ENCODE results near the gene UQCRQ.

UQCRQ gene

DNA sequence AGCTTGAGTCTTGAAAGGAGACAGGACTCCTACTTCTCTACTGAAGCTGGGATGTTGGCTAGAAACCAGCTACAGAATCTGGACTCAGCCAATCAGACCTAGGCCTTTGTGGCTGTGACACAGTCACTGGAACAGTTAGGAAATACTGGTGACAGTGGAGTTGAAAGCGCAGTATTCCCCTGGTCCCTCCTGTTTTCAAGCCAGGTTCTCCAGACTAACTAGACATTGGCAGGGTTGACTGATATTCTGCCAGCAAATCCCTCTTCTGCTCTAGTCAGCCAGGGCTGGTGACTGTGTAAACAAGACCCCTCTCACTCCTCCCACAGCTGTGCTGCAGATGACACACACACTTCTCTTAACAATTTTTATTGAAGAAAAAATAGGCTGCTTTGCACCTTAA lies 44.7 kb upstream of the UQCRQ start:
- no peaks in the 10 kb centered on the region for H3K9me3 ChIP-seq
- TF ChIP-seq, protein P1, sequence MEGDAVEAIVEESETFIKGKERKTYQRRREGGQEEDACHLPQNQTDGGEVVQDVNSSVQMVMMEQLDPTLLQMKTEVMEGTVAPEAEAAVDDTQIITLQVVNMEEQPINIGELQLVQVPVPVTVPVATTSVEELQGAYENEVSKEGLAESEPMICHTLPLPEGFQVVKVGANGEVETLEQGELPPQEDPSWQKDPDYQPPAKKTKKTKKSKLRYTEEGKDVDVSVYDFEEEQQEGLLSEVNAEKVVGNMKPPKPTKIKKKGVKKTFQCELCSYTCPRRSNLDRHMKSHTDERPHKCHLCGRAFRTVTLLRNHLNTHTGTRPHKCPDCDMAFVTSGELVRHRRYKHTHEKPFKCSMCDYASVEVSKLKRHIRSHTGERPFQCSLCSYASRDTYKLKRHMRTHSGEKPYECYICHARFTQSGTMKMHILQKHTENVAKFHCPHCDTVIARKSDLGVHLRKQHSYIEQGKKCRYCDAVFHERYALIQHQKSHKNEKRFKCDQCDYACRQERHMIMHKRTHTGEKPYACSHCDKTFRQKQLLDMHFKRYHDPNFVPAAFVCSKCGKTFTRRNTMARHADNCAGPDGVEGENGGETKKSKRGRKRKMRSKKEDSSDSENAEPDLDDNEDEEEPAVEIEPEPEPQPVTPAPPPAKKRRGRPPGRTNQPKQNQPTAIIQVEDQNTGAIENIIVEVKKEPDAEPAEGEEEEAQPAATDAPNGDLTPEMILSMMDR (IDR thresholded peaks at IDR 0.05), result no peak
- intact Hi-C loops (cut with DNase I; ENCODE audit: low total_unique reads), result no loop called here
- no peak overlapping the region for H3K4me3 ChIP-seq
- peaks cover 0 to 7% of the 10 kb centered on the region in 2 donors for H3K27me3 ChIP-seq
- H3K27ac ChIP-seq, result no peak overlapping the region
- peaks cover 0 to 14% (median 0%) of the 10 kb centered on the region in 3 donors for H3K36me3 ChIP-seq
- H3K4me1 ChIP-seq, result peaks cover 0 to 24% (median 18%) of the 10 kb centered on the region in 4 donors
- no peak for DNase-seq

DNA sequence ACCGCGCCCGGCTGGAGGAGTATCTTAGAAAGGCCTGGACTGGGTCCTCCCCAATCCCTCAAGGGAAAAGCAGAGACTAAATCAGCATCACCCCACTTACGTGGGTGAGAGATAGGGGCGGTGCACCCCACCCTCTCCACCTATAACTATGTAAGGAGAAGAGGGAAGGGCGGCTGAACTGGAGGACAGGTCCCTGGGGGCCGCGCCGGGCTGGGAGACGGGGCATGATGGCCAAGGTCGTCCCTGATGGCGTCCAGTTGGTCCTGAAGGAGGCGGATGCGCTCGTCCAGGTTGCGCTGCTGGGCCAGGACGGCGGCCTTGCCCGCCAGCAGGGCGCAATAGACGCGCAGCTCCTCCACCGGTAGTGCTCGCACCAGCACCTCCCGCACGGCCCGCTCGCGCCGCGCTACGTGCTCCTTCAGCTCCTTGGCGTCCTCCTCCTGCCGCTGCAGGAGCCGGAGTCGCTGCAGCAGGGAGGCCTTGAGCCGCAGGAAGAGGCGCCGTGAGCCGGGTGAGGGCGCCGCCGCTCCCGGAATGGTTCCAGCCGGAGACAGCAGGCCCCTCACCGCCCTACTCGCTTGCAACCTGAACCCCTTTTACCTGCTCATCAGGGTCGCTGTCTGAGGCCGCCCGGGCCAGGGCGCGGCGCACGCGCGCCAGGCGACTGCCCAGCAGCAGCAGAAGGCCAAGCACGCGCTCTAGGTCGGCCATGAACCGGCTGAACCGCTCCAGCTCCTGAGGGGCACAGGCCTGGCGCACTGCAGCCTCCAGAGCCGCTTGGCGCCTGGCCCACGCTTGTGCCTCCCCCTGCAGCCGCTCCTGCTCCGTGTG lies 43.6 kb upstream of the UQCRQ start:
- no peak for DNase-seq
- H3K4me1 ChIP-seq, result peaks cover 0 to 26% (median 18%) of the 10 kb centered on the region in 4 donors
- no peaks in the 10 kb centered on the region for H3K9me3 ChIP-seq
- no peak overlapping the region for H3K27ac ChIP-seq
- peaks cover 0 to 14% (median 0%) of the 10 kb centered on the region in 3 donors for H3K36me3 ChIP-seq
- H3K4me3 ChIP-seq, result peak overlapping the region; percentile 33 to 51
- TF ChIP-seq, protein P1 (IDR thresholded peaks at IDR 0.05), result no peak
- intact Hi-C loops (cut with DNase I; ENCODE audit: low total_unique reads), result no loop called here
- peaks cover 0 to 7% of the 10 kb centered on the region in 2 donors for H3K27me3 ChIP-seq

DNA sequence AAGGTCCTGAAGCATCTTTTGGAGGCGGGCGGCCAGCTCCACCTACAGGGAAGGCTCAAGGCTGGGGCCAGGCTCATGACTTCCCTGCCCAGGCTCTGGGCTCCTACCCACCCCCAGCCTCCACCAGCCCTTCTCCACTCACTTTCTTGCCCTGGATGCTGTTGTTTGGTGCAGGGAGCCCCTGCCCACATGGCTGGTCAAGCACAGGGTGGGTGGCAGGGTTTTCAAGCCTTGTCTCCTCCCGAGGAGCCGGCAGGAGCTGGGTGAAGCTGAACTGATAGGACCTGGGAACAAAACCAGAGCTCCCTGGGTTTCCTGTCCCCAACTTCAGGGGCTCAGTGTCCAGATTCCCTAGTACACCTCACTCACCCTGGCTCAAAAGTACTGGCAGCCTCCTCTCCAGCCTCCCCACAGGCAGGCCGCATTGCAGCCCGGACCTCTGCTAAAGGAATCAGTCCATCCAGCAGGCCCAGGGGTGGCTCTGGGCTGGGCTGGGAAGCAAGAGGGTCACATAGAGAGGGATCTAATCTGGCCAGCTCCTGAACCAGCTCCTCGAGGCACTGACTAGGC lies 42.9 kb upstream of the UQCRQ start:
- peaks cover 0 to 14% (median 0%) of the 10 kb centered on the region in 3 donors for H3K36me3 ChIP-seq
- TF ChIP-seq, protein P1 (IDR thresholded peaks at IDR 0.05), result no peak
- intact Hi-C loops (cut with DNase I; ENCODE audit: low total_unique reads), result no loop called here
- peak overlapping the region; percentile 33 to 51 for H3K4me3 ChIP-seq
- no peak overlapping the region for H3K27ac ChIP-seq
- peaks cover 0 to 26% (median 18%) of the 10 kb centered on the region in 4 donors for H3K4me1 ChIP-seq
- H3K27me3 ChIP-seq, result peaks cover 0 to 7% of the 10 kb centered on the region in 2 donors
- DNase-seq, result no peak
- no peaks in the 10 kb centered on the region for H3K9me3 ChIP-seq

DNA sequence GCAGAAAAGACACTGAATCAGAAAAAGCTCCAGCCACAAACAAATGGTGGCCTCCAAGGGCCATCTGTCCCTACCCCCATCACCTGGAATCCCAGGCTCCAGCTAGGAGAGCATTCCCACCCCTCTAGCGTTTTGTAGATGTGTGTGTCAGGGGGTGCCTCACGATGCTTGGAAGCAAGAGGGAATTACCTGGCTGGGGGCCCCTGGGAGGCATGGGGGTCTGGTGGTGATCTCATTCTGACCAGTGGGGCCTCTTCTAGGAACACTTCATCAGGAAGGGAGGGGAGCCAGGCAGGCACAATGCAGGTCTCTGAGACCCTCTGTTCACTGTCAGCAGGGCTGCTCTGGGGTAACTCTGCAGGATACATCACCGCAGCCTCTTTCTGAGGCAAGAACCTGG lies 42.0 kb upstream of the UQCRQ start:
- Histone ChIP-seq H3K4me1 (peaks cover 0 to 25% (median 19%) of the 10 kb centered on the region in 4 donors), H3K4me3 (no peak overlapping the region), H3K9me3 (no peaks in the 10 kb centered on the region), H3K27ac (no peak overlapping the region), H3K36me3 (peaks cover 0 to 14% (median 0%) of the 10 kb centered on the region in 3 donors), H3K27me3 (peaks cover 0 to 7% of the 10 kb centered on the region in 2 donors)
- intact Hi-C loops (cut with DNase I; ENCODE audit: low total_unique reads), result no loop called here
- DNase-seq, result no peak
- TF ChIP-seq, protein P1 (IDR thresholded peaks at IDR 0.05), result no peak

DNA sequence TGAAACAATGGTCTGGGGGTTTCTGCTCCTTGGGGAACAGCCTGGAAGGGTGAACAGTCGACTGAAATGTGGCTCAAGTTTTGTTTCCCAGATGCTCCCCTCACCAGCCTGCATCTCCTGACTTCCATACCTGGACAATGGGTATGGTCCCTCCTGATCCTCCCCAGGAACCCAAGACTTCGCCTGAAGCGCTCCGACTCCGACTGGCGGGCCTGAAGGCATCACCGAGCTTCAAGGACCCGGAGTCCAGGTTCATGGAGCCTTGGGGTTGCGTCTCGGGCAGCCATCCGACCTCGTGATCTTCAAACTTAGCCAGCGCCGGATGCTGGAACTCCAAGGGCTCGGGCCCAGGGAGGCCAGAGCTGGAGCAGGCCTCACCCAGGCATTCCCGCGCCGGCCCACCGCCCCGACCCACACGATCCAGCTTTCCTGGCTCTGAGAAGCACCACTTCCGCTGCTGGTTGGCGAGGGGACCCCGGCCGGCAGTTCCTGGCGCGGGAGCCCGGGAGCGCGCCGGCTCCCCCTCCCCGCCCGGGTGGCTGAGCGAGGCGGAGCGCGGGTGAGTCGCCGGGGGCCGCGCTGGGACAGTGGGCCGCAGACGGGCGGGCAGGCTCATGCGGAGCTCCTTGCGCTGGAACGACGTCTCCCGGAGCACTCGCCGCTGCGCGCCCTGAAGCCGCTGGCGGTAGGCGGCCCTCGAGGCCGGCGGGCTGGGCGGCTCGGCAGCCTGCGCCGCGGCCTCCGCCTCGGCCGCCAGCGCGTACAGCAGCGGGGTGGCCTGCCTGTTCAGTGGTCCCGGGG lies 41.2 kb upstream of the UQCRQ start:
- Histone ChIP-seq H3K4me1 (peaks cover 0 to 25% (median 19%) of the 10 kb centered on the region in 4 donors), H3K4me3 (peak overlapping the region; percentile 13 to 23), H3K27me3 (peaks cover 0 to 7% of the 10 kb centered on the region in 2 donors)

More for the DNA sequence above, 41.2 kb upstream of the UQCRQ start:
- intact Hi-C loops (cut with DNase I; ENCODE audit: low total_unique reads), result no loop called here
- Histone ChIP-seq H3K9me3 (no peaks in the 10 kb centered on the region), H3K27ac (no peak overlapping the region), H3K36me3 (peaks cover 0 to 14% (median 0%) of the 10 kb centered on the region in 3 donors)
- no peak for DNase-seq
- TF ChIP-seq, protein P1 (IDR thresholded peaks at IDR 0.05), result no peak

Data from tibial artery (tissue), 4 donors.